Natural killer cell (primary cell): ENCODE measurements around the gene APOBR. TPM values are rescaled to one million over a fixed set of nuclear protein-coding genes. Genes with fewer than 3 reads are reported as not detected.

Experiments used
- ATAC-seq, 3 donors: fragments of 150-1000 bp in 2 of 3; fragments of 200-7000 bp in 1 of 3; cut with Tn5 transposase; 1 replicate in 1 of 3; 2 replicates in 2 of 3; pipeline ENCODE4 v1.10.0; 2021; ENCODE audit warnings: mild to moderate bottlenecking in 2 of 3, moderate library complexity in 2 of 3
- DNase-seq, 2 donors: peaks; one replicate each; pipeline versions ENCODE4 v3.0.0 to v3.0.0-alpha.2; 2013 to 2021; ENCODE audit warnings: mixed read lengths in 1 of 2
- H3K27ac ChIP-seq: one replicate; pipeline ENCODE4 v1.5.1; 2013; ENCODE audit warnings: mild to moderate bottlenecking, low read length
- H3K27me3 ChIP-seq: one replicate; pipeline ENCODE4 v1.6.1; 2013; ENCODE audit warnings: low read length; ENCODE audit not compliant: control insufficient read depth, insufficient read depth
- H3K36me3 ChIP-seq: one replicate; pipeline ENCODE4 v1.6.1; 2013; ENCODE audit warnings: low read length; ENCODE audit not compliant: control insufficient read depth, insufficient read depth
- H3K4me1 ChIP-seq: one replicate; pipeline ENCODE4 v1.6.1; 2013; ENCODE audit warnings: low read length; ENCODE audit not compliant: control insufficient read depth, insufficient read depth
- H3K4me3 ChIP-seq: one replicate; pipeline ENCODE4 v1.5.1; 2013; ENCODE audit warnings: low read length
- H3K9me3 ChIP-seq: one replicate; pipeline ENCODE4 v1.6.1; 2013; ENCODE audit warnings: low read length; ENCODE audit not compliant: control insufficient read depth, insufficient read depth
- H3K27ac Mint-ChIP-seq, 2 donors: one replicate each; pipeline ENCODE4 v1.8.0; 2022; ENCODE audit warnings: mild to moderate bottlenecking in 2 of 2, mixed read lengths in 2 of 2, moderate library complexity in 1 of 2
- H3K27me3 Mint-ChIP-seq, 2 donors: one replicate each; pipeline ENCODE4 v1.8.0; 2022; ENCODE audit warnings: low read depth in 2 of 2, mixed read lengths in 2 of 2
- H3K36me3 Mint-ChIP-seq: one replicate; pipeline ENCODE4 v1.8.0; 2022; ENCODE audit warnings: mixed read lengths
- H3K4me1 Mint-ChIP-seq, 2 donors: one replicate each; pipeline ENCODE4 v1.8.0; 2022; ENCODE audit warnings: mixed read lengths in 2 of 2
- H3K4me3 Mint-ChIP-seq: one replicate; pipeline ENCODE4 v1.8.0; 2022; ENCODE audit warnings: mild to moderate bottlenecking, moderate library complexity, mixed read lengths
- H3K9me3 Mint-ChIP-seq, 2 donors: one replicate each; pipeline ENCODE4 v1.8.0; 2022; ENCODE audit warnings: mixed read lengths in 2 of 2
- CTCF ChIP-seq: fragments of 200-600 bp; IDR thresholded peaks from one replicate; pipeline ENCODE4 v1.8.0; 2022; ENCODE audit warnings: antibody characterized with exemption
- WGBS: methylation state at CpG from one replicate; pipeline ENCODE4 v1.1.7; 2013; ENCODE audit warnings: missing lambda C conversion rate; ENCODE audit not compliant: insufficient coverage; 5-methylcytosine and 5-hydroxymethylcytosine counted together
- intact Hi-C: fragments of 100-400 bp; cut with micrococcal nuclease; formaldehyde crosslinking; loops from one replicate; pipeline ENCODE4 v1.14.2; 2022
- total RNA-seq, 4 donors: library from RNA; stranded (reverse); fragments of 120-200 nt in 1 of 4; gene quantifications; one replicate each; pipeline versions ENCODE4 v1.2.3 to v1.2.4, GENCODE V29; 2013 to 2022

The APOBR gene
- total RNA-seq, 3 donors from 2014 or later (not counting 1 experiment from before 2014, with no cell fraction given) = 64.9 to 84.8 (median 83.0) TPM

DNA sequence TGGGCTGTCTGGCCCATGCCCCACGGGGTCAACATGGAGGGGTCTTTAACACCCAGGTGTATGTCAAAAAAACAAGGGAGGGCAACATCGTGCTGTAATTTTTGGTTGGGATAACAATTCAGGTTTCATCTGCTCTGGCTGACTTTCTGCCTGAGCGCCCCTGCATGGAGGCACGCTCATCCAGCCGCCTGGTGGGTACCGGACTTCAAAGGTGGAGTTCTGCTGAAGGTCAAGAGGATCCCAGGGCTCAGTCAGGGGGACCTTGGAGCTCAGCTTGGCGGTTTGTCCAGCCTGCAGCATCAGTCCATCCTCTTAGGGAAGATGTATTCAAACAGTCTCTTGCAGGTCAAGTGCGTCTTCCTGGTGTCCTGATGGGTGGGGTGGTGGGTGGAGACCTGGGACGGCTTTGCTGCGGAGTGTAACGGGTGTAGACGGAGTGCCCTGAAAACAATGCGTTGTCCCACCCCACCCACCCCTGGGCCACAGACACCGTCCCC lies 53.9 kb downstream of the APOBR start:
- Histone ChIP-seq H3K4me1 (peaks cover 3% of the 10 kb centered on the region), H3K9me3 (no peaks in the 10 kb centered on the region), H3K27ac (no peak overlapping the region), H3K27me3 (no peaks in the 10 kb centered on the region), H3K36me3 (no peaks in the 10 kb centered on the region), H3K4me3 (no peak overlapping the region)
- no peak overlapping the region for H3K27ac Mint-ChIP-seq
- TF ChIP-seq CTCF = no peak
- intact Hi-C loops = loop anchor here (2.0 kb wide), 1 partner anchor 54 kb away; the partner anchor contains the start of gene APOBR
- H3K9me3 Mint-ChIP-seq = no peaks in the 10 kb centered on the region
- no peaks in the 10 kb centered on the region for H3K36me3 Mint-ChIP-seq
- no peaks in the 10 kb centered on the region for H3K27me3 Mint-ChIP-seq
- peaks cover 0 to 5% of the 10 kb centered on the region in 2 donors for H3K4me1 Mint-ChIP-seq
- DNase-seq (no peak), ATAC-seq (no peak)
- WGBS = 81% methylated on average over 9 of the region's 14 CpGs
- H3K4me3 Mint-ChIP-seq = no peak overlapping the region

Other genes starting within 250 kb of the APOBR start
- gene SBK1, start 202.1 kb upstream of the APOBR start, total RNA-seq = 10 to 100 TPM; 59.3 to 60.9 (median 59.8) TPM
- gene NPIPB6, start 131.1 kb upstream of the APOBR start, total RNA-seq = 1 to 10 TPM in 2 of 3 donors, not detected in 1; 4.1 to 5.7 TPM
- 10 to 100 TPM; 28.4 to 64.6 (median 30.4) TPM for gene EIF3CL, start 90.8 kb upstream of the APOBR start, total RNA-seq
- not detected for gene NPIPB7, start 22.3 kb upstream of the APOBR start, total RNA-seq
- 10 to 100 TPM; 71.1 to 85.3 (median 84.7) TPM for gene CLN3, start 2.6 kb upstream of the APOBR start, total RNA-seq
- gene IL27, start 12.2 kb downstream of the APOBR start, total RNA-seq = not detected
- not detected for gene NUPR1, start 44.3 kb downstream of the APOBR start, total RNA-seq
- gene SGF29, start 59.3 kb downstream of the APOBR start, total RNA-seq = 10 to 100 TPM; 31.6 to 45.1 (median 43.1) TPM
- gene SULT1A2, start 102.4 kb downstream of the APOBR start, total RNA-seq = under 1 TPM in 1 of 3 donors, not detected in 2; 0.40 TPM
- 10 to 100 TPM in 1 of 3 donors, 1 to 10 TPM in 2; 5.7 to 15.8 (median 7.8) TPM for gene SULT1A1, start 115.4 kb downstream of the APOBR start, total RNA-seq
- gene NPIPB8, start 143.4 kb downstream of the APOBR start, total RNA-seq = 1 to 10 TPM in 1 of 3 donors, under 1 TPM in 1, not detected in 1; 0.19 to 3.7 TPM
- 100 to 1,000 TPM; 231 to 288 (median 244) TPM for gene EIF3C, start 216.8 kb downstream of the APOBR start, total RNA-seq